WTC11 (cell line): ENCODE data around the gene XIRP1.

ENCODE experiments used
- AFF4 ChIP-seq: sonication (generic); formaldehyde crosslinking; IDR thresholded peaks from 2 replicates; pipeline ENCODE4 v1.8.1; 2023; ENCODE audit warnings: mild to moderate bottlenecking, missing genetic modification reagents, borderline replicate concordance
- ATF2 ChIP-seq: sonication (generic); formaldehyde crosslinking; IDR thresholded peaks from 2 replicates; pipeline ENCODE4 v1.8.1; 2022; ENCODE audit warnings: low read depth, missing genetic modification reagents, borderline replicate concordance
- CTCF ChIP-seq: fragments of 200-600 bp; IDR thresholded peaks from 2 replicates; pipeline ENCODE4 v1.8.0; 2022; ENCODE audit warnings: antibody characterized with exemption
- FOXJ3 ChIP-seq: sonication (generic); formaldehyde crosslinking; IDR thresholded peaks from 2 replicates; pipeline ENCODE4 v1.9.0; 2021; ENCODE audit warnings: missing genetic modification reagents, mild to moderate bottlenecking, borderline replicate concordance
- MXD4 ChIP-seq: fragments of 250-450 bp; sonication (Bioruptor Pico); IDR thresholded peaks from 2 replicates; pipeline ENCODE4 v1.8.0; 2021; ENCODE audit warnings: mild to moderate bottlenecking, moderate library complexity, borderline replicate concordance
- SP1 ChIP-seq: sonication (generic); formaldehyde crosslinking; conservative IDR thresholded peaks from 2 replicates; pipeline ENCODE4 v1.8.1; 2022; ENCODE audit warnings: missing genetic modification reagents
- USF2 ChIP-seq: sonication (generic); formaldehyde crosslinking; IDR thresholded peaks from 2 replicates; pipeline ENCODE4 v1.8.1; 2023; ENCODE audit warnings: mild to moderate bottlenecking, missing genetic modification reagents, moderate library complexity
- TF ChIP-seq, protein P1 (sequence below): sonication (generic); formaldehyde crosslinking; IDR thresholded peaks from 2 replicates; pipeline ENCODE4 v1.8.1; 2023; ENCODE audit warnings: mild to moderate bottlenecking, moderate library complexity, missing genetic modification reagents

DNA sequence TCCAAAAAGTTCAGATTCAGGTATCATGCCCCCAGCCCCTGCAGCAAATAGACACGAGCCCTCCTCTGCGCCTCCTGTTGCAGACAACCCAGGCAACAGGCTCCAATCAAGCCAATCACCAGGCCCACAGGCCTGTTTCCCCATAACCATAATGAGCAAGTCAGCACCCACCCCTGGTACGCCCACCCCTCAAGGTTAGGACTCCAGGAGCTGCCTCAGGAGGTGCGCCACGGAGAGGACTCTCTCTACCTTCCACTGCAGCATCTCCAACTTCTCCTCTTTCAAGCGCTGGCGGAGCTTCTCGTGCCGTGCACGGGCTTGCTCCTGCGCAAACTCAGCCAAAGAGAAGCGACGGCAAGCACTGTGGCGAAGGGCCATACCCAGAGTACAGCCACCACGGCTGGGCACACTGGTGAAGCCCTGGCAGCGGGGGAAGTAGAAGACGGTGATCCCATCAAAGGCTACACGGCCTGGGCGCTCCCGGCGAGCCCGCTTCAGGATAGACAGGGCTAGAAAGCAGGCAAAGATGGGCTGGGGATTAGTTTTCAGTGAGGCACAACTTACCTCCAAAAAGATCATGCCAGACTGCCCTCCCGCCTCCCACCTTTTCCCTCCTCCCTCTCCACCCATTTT lies 47.5 kb downstream of the XIRP1 start:
- TF ChIP-seq USF2 (no peak), CTCF (no peak), SP1 (no peak), MXD4 (CRISPR knock-in tag) (no peak), FOXJ3 (CRISPR knock-in tag) (no peak), ATF2 (CRISPR knock-in tag) (no peak), AFF4 (CRISPR knock-in tag) (no peak)
- TF ChIP-seq, protein P1, sequence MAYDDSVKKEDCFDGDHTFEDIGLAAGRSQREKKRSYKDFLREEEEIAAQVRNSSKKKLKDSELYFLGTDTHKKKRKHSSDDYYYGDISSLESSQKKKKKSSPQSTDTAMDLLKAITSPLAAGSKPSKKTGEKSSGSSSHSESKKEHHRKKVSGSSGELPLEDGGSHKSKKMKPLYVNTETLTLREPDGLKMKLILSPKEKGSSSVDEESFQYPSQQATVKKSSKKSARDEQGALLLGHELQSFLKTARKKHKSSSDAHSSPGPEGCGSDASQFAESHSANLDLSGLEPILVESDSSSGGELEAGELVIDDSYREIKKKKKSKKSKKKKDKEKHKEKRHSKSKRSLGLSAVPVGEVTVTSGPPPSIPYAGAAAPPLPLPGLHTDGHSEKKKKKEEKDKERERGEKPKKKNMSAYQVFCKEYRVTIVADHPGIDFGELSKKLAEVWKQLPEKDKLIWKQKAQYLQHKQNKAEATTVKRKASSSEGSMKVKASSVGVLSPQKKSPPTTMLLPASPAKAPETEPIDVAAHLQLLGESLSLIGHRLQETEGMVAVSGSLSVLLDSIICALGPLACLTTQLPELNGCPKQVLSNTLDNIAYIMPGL = no peak
